CD4-positive, alpha-beta T cell (primary cell): Measurements from ENCODE around the gene NAT10. TPM values are rescaled to one million over a fixed set of nuclear protein-coding genes. Genes with fewer than 3 reads are reported as not detected.

ENCODE experiments used
- ATAC-seq: fragments of 200-7000 bp; cut with Tn5 transposase; one replicate; pipeline ENCODE4 v1.10.0; 2022; ENCODE audit warnings: mild to moderate bottlenecking; ENCODE audit not compliant: poor library complexity
- CTCF ChIA-PET: fragments of 350-600 bp; sonication (Branson Sonifier 250); formaldehyde crosslinking; loops from one replicate; lab custom pipeline; 2021; ENCODE audit warnings: antibody characterized with exemption, inconsistent platforms; lab: Charles Lee
- POLR2A ChIA-PET: fragments of 350-600 bp; sonication (Branson Sonifier 250); formaldehyde crosslinking; loops from one replicate; lab custom pipeline; 2021; ENCODE audit warnings: antibody characterized with exemption, inconsistent platforms; lab: Charles Lee
- DNase-seq, 14 experiments: peaks; one replicate each; pipeline ENCODE4 v3.0.0-alpha.2; 2013 to 2020; ENCODE audit warnings: mixed read lengths in 2 of 14
- H3K27ac ChIP-seq, 2 donors: one replicate each; pipeline versions ENCODE4 v1.5.1 to v1.7.0; 2013; ENCODE audit warnings: low read length in 2 of 2, low read depth in 1 of 2, mild to moderate bottlenecking in 1 of 2
- H3K27me3 ChIP-seq, 2 experiments: 1 replicate in 1 of 2; 2 replicates in 1 of 2; pipeline versions ENCODE4 v1.6.1 to v1.7.0; 2013; ENCODE audit warnings: low read length in 2 of 2, control low read depth in 1 of 2, mild to moderate bottlenecking in 1 of 2, moderate library complexity in 1 of 2; ENCODE audit not compliant: insufficient read depth in 2 of 2, control insufficient read depth in 1 of 2
- H3K36me3 ChIP-seq: one replicate; pipeline ENCODE4 v1.6.1; 2013; ENCODE audit warnings: low read length, control low read depth; ENCODE audit not compliant: insufficient read depth
- H3K4me1 ChIP-seq: one replicate; pipeline ENCODE4 v1.6.1; 2013; ENCODE audit warnings: low read length, control low read depth; ENCODE audit not compliant: insufficient read depth
- H3K4me3 ChIP-seq: one replicate; pipeline ENCODE4 v1.5.1; 2013; ENCODE audit warnings: mild to moderate bottlenecking, low read length, moderate library complexity
- H3K9me3 ChIP-seq, 2 experiments: 1 replicate in 1 of 2; 2 replicates in 1 of 2; pipeline versions ENCODE4 v1.6.1 to v1.7.0; 2013; ENCODE audit warnings: low read length in 2 of 2, mild to moderate bottlenecking in 2 of 2, control low read depth in 1 of 2, moderate library complexity in 1 of 2; ENCODE audit not compliant: control insufficient read depth in 1 of 2, insufficient read depth in 1 of 2
- H3K27ac Mint-ChIP-seq: one replicate; pipeline ENCODE4 v1.8.0; 2020; ENCODE audit warnings: mixed read lengths
- H3K27me3 Mint-ChIP-seq: one replicate; pipeline ENCODE4 v1.8.0; 2021; ENCODE audit warnings: mixed read lengths
- H3K36me3 Mint-ChIP-seq: one replicate; pipeline ENCODE4 v1.8.0; 2021; ENCODE audit warnings: low read depth, mixed read lengths
- H3K4me1 Mint-ChIP-seq: one replicate; pipeline ENCODE4 v1.8.0; 2021; ENCODE audit warnings: low read depth, mixed read lengths
- H3K4me3 Mint-ChIP-seq: one replicate; pipeline ENCODE4 v1.8.0; 2020; ENCODE audit warnings: mild to moderate bottlenecking, mixed read lengths
- H3K9me3 Mint-ChIP-seq: one replicate; pipeline ENCODE4 v1.8.0; 2020; ENCODE audit warnings: mixed read lengths
- CTCF ChIP-seq: fragments of 200-600 bp; IDR thresholded peaks from one replicate; pipeline ENCODE4 v1.8.0; 2022; ENCODE audit warnings: antibody characterized with exemption, mild to moderate bottlenecking
- intact Hi-C, 2 experiments: fragments of 100-400 bp; cut with DNase I in 1 of 2; cut with micrococcal nuclease in 1 of 2; formaldehyde crosslinking; loops; one replicate each; pipeline versions ENCODE4 v1.15.1 to v1.9.0; 2023 to 2025; cut with DNase I, micrococcal nuclease
- total RNA-seq, 174 experiments: library from RNA in 2 of 174; stranded (reverse) in 2 of 174; gene quantifications; one replicate each; pipeline ENCODE4 v1.2.3 and lab custom pipeline; 2021 to 2026

Gene NAT10
- total RNA-seq, 2 experiments from 2014 or later = 50.1 to 55.6 TPM

- Mint-ChIP-seq H3K27ac (no peak overlapping the region), H3K4me3 (no peak overlapping the region), H3K9me3 (no peaks in the 10 kb centered on the region), H3K27me3 (no peaks in the 10 kb centered on the region), H3K36me3 (no peaks in the 10 kb centered on the region), H3K4me1 (no peaks in the 10 kb centered on the region)
- Histone ChIP-seq H3K4me3 (no peak overlapping the region), H3K4me1 (no peaks in the 10 kb centered on the region), H3K27ac (no peak overlapping the region), H3K36me3 (no peaks in the 10 kb centered on the region), H3K9me3 (no peaks in the 10 kb centered on the region), H3K27me3 (no peaks in the 10 kb centered on the region)
- DNase-seq (no peak), ATAC-seq (no peak)
- POLR2A ChIA-PET = no interaction called here
- CTCF ChIA-PET = no interaction called here
- no peak for TF ChIP-seq CTCF
- intact Hi-C loops = no loop called here
Observed at GRCh38 chr11:34167961-34168360, 62.5 kb downstream of the NAT10 start.

DNA sequence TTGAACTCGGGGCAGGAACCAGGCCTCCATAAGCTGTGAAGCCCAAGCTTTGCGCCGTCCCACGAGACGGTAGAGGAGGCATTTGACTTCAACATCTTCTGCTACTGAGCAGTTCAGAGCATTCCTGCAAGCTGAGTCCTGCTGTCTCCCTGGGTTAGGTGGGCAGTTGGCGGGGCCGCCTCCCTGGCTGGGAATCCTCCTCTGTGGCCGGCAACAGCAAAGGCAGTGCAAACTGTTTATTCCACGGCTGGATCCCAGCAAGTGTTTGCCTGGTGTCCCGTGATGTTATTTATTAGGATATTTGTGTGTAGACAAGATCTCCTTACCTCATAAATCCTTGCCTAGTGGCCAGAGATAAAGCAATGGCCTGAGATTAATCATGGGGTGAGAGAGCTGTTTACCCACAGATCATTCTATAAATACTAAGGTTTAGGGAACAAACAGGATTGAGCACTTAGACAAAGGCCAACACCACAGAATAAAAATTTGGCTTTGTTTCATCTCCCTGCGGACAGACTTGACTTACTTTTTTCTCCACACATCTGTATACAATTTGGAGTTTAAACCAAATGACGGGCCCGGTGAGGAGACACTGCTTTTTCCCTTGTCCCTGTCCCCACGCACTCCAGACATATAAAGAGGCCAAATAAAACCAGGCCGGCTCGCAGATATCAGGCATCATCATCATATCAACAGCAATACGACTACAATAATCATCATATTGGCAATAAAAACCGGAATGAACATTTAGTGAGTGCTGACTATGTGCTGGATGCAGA, 63.4 kb downstream of the NAT10 start:
- Histone ChIP-seq H3K27ac (no peak overlapping the region), H3K27me3 (peaks cover 0 to 2% of the 10 kb centered on the region in 2 experiments), H3K9me3 (no peaks in the 10 kb centered on the region), H3K4me1 (peaks cover 2% of the 10 kb centered on the region), H3K4me3 (no peak overlapping the region), H3K36me3 (no peaks in the 10 kb centered on the region)
- DNase-seq (no peak), ATAC-seq (no peak)
- no peak overlapping the region for H3K4me3 Mint-ChIP-seq
- POLR2A ChIA-PET = no interaction called here
- H3K9me3 Mint-ChIP-seq = no peaks in the 10 kb centered on the region
- no peaks in the 10 kb centered on the region for H3K4me1 Mint-ChIP-seq
- no peaks in the 10 kb centered on the region for H3K36me3 Mint-ChIP-seq
- CTCF ChIA-PET = no interaction called here
- intact Hi-C loops = no loop called here
- H3K27me3 Mint-ChIP-seq = no peaks in the 10 kb centered on the region
- H3K27ac Mint-ChIP-seq = no peak overlapping the region
- TF ChIP-seq CTCF = no peak

- ChIA-PET CTCF (interaction anchor here (1.0 kb wide), 1 partner anchor 181 kb away, joined by 3 read pairs; no protein-coding TSS in a partner anchor), POLR2A (no interaction called here)
- no peak overlapping the region for H3K4me3 ChIP-seq
- H3K9me3 ChIP-seq = no peaks in the 10 kb centered on the region
- H3K27me3 ChIP-seq = peaks cover 0 to 2% of the 10 kb centered on the region in 2 experiments
- no peak overlapping the region for H3K27ac Mint-ChIP-seq
- DNase-seq = no peak
- no peak for TF ChIP-seq CTCF
- intact Hi-C loops = loop anchor here (5.0 kb wide), 5 partner anchors 57 to 312 kb away; partner anchors contain the start of gene CAT (in 1 of the 2)
- H3K36me3 Mint-ChIP-seq = no peaks in the 10 kb centered on the region
- H3K27me3 Mint-ChIP-seq = no peaks in the 10 kb centered on the region
- H3K9me3 Mint-ChIP-seq = no peaks in the 10 kb centered on the region
- no peak overlapping the region for H3K27ac ChIP-seq
- H3K4me3 Mint-ChIP-seq = no peak overlapping the region
- H3K36me3 ChIP-seq = no peaks in the 10 kb centered on the region
- ATAC-seq = no peak
- H3K4me1 Mint-ChIP-seq = no peaks in the 10 kb centered on the region
- peaks cover 10% of the 10 kb centered on the region for H3K4me1 ChIP-seq
Observed at GRCh38 chr11:34169686-34170085, 64.3 kb downstream of the NAT10 start.
